Liver (tissue), 9 donors: ENCODE measurements around the gene ANKRD31. TPM values are rescaled to one million over a fixed set of nuclear protein-coding genes. Genes with fewer than 3 reads are reported as not detected.

Experiments
- DNase-seq: peaks from one replicate; pipeline ENCODE4 v3.0.0-alpha.2; 2017; ENCODE audit warnings: low spot score
- H3K27ac ChIP-seq, 2 donors: one replicate each; pipeline ENCODE4 v1.7.0; 2013; ENCODE audit warnings: inconsistent platforms in 2 of 2, low read length in 2 of 2, control low read depth in 1 of 2, low read depth in 1 of 2, mild to moderate bottlenecking in 1 of 2
- H3K27me3 ChIP-seq, 4 donors: one replicate each; pipeline versions ENCODE4 v1.6.1 to v1.7.0; 2013; ENCODE audit warnings: low read length in 3 of 4, inconsistent platforms in 1 of 4, mild to moderate bottlenecking in 1 of 4, moderate library complexity in 1 of 4; ENCODE audit not compliant: control insufficient read depth in 4 of 4, insufficient read depth in 4 of 4
- H3K36me3 ChIP-seq, 4 donors: one replicate each; pipeline versions ENCODE4 v1.6.1 to v1.7.0; 2013; ENCODE audit warnings: low read length in 3 of 4, mild to moderate bottlenecking in 3 of 4, low read depth in 1 of 4, moderate library complexity in 1 of 4; ENCODE audit not compliant: control insufficient read depth in 4 of 4, insufficient read depth in 3 of 4
- H3K4me1 ChIP-seq, 4 donors: one replicate each; pipeline versions ENCODE4 v1.6.1 to v1.7.0; 2013; ENCODE audit warnings: low read length in 3 of 4, mild to moderate bottlenecking in 3 of 4, moderate library complexity in 1 of 4; ENCODE audit not compliant: control insufficient read depth in 4 of 4, insufficient read depth in 4 of 4
- H3K4me3 ChIP-seq, 3 donors: one replicate each; pipeline versions ENCODE4 v1.6.1 to v1.7.0; 2013; ENCODE audit warnings: low read length in 3 of 3, control low read depth in 1 of 3, low read depth in 1 of 3, mild to moderate bottlenecking in 1 of 3
- H3K9ac ChIP-seq, 2 donors: one replicate each; pipeline ENCODE4 v1.7.0; 2013; ENCODE audit warnings: low read length in 2 of 2, mild to moderate bottlenecking in 2 of 2, moderate library complexity in 2 of 2, control low read depth in 1 of 2, low read depth in 1 of 2
- H3K9me3 ChIP-seq, 4 donors: one replicate each; pipeline versions ENCODE4 v1.6.1 to v1.7.0; 2013; ENCODE audit warnings: low read length in 3 of 4; ENCODE audit not compliant: control insufficient read depth in 4 of 4
- ATF3 ChIP-seq: IDR thresholded peaks from 2 replicates; pipeline ENCODE4 v1.6.1; 2016; ENCODE audit warnings: antibody characterized with exemption
- CTCF ChIP-seq: fragments of 150-350 bp; IDR thresholded peaks from 2 replicates; pipeline ENCODE4 v1.5.1; 2017; ENCODE audit warnings: improper control_type of control experiment, low read depth, low read length; ENCODE audit not compliant: missing input control
- EGR1 ChIP-seq, 2 donors: IDR thresholded peaks; 2 replicates each; pipeline ENCODE4 v1.6.1; 2016 to 2018; ENCODE audit warnings: antibody characterized with exemption in 2 of 2, low read depth in 2 of 2
- FOXA1 ChIP-seq: IDR thresholded peaks from 2 replicates; pipeline ENCODE4 v1.6.1; 2016; ENCODE audit warnings: antibody characterized with exemption
- FOXA2 ChIP-seq: IDR thresholded peaks from 2 replicates; pipeline ENCODE4 v1.6.1; 2016; ENCODE audit warnings: antibody characterized with exemption
- GABPA ChIP-seq, 2 donors: IDR thresholded peaks in 1 of 2; conservative IDR thresholded peaks in 1 of 2; 2 replicates each; pipeline ENCODE4 v1.6.1; 2016; ENCODE audit warnings: antibody characterized with exemption in 2 of 2, mild to moderate bottlenecking in 1 of 2, moderate library complexity in 1 of 2
- HNF4A ChIP-seq, 2 donors: conservative IDR thresholded peaks; 2 replicates each; pipeline ENCODE4 v1.6.1; 2016; ENCODE audit warnings: antibody characterized with exemption in 2 of 2, mild to moderate bottlenecking in 2 of 2
- HNF4G ChIP-seq: IDR thresholded peaks from 2 replicates; pipeline ENCODE4 v1.6.1; 2016; ENCODE audit warnings: antibody characterized with exemption
- JUND ChIP-seq, 2 donors: IDR thresholded peaks; 2 replicates each; pipeline ENCODE4 v1.6.1; 2016; ENCODE audit warnings: antibody characterized with exemption in 2 of 2
- MAX ChIP-seq: IDR thresholded peaks from 2 replicates; pipeline ENCODE4 v1.6.1; 2016; ENCODE audit warnings: antibody characterized with exemption
- RAD21 ChIP-seq, 2 donors: IDR thresholded peaks; 2 replicates each; pipeline ENCODE4 v1.6.1; 2016; ENCODE audit warnings: antibody characterized with exemption in 2 of 2, mild to moderate bottlenecking in 2 of 2
- REST ChIP-seq: IDR thresholded peaks from 2 replicates; pipeline ENCODE4 v1.6.1; 2016; ENCODE audit warnings: antibody characterized with exemption, mild to moderate bottlenecking
- SP1 ChIP-seq: IDR thresholded peaks from 2 replicates; pipeline ENCODE4 v1.6.1; 2018; ENCODE audit warnings: antibody characterized with exemption, mild to moderate bottlenecking
- YY1 ChIP-seq: IDR thresholded peaks from 2 replicates; pipeline ENCODE4 v1.6.1; 2016; ENCODE audit warnings: antibody characterized with exemption, mild to moderate bottlenecking
- ZBTB33 ChIP-seq: IDR thresholded peaks from 2 replicates; pipeline ENCODE4 v1.6.1; 2016; ENCODE audit warnings: antibody characterized with exemption
- WGBS: extraction: QIAGEN DNeasy Blood & Tissue Kit; methylation state at CpG from one replicate; pipeline ENCODE4 v1.1.7; 2013; 5-methylcytosine and 5-hydroxymethylcytosine counted together
- polyA plus RNA-seq, 2 donors: library from polyadenylated mRNA; stranded (reverse) in 1 of 2; unstranded in 1 of 2; fragments of 200-250 nt in 1 of 2; fragments of >200 nt in 1 of 2; fragmentation: Nextera tagmentation in 1 of 2; extraction: Ambion mirVana in 1 of 2; gene quantifications; one replicate each; pipeline versions ENCODE4 v1.2.1 to v1.2.3, GENCODE V29; 2013 to 2015
- total RNA-seq, 2 donors: library from RNA; depleted of rRNA; stranded (reverse); fragments of >200 nt; gene quantifications; one replicate each; pipeline ENCODE4 v1.2.3, GENCODE V29; 2014
- donor health status: healthy.
- donor health status: healthy.
- donor health status: healthy.
- donor health status: healthy.
- donor health status: healthy.

Gene ANKRD31
- total and polyA plus RNA-seq, 4 donors: 0.03 to 0.08 (median 0.04) TPM

GRCh38 chr5:75243510-75243909 is 6.8 kb upstream of the ANKRD31 start (continued):
- no peak for TF ChIP-seq ZBTB33
- TF ChIP-seq HNF4G: no peak
- no peak for TF ChIP-seq YY1

- no peaks in the 10 kb centered on the region for H3K9me3 ChIP-seq
- DNase-seq: no peak
- no peaks in the 10 kb centered on the region for H3K36me3 ChIP-seq
- WGBS: 80% methylated on average over 1 of the region's 1 CpG
- H3K4me1 ChIP-seq: no peaks in the 10 kb centered on the region
- no peak overlapping the region for H3K27ac ChIP-seq
- H3K27me3 ChIP-seq: peaks cover 0 to 2% (median 0%) of the 10 kb centered on the region in 4 donors
- TF ChIP-seq YY1 (no peak), HNF4G (no peak), ATF3 (no peak), SP1 (no peak), HNF4A (conservative IDR thresholded peaks at IDR 0.05) (no peak), MAX (no peak), REST (no peak), RAD21 (IDR thresholded peaks at IDR 0.05) (no peak), FOXA2 (no peak), GABPA (IDR thresholded peaks at IDR 0.05 in 1 of 2, conservative IDR thresholded peaks at IDR 0.05 in 1 of 2) (no peak), CTCF (no peak), JUND (IDR thresholded peaks at IDR 0.05) (no peak), EGR1 (IDR thresholded peaks at IDR 0.05; ENCODE audit: low read depth in 2 of 2) (no peak), FOXA1 (no peak)
- no peak overlapping the region for H3K4me3 ChIP-seq
- no peak overlapping the region for H3K9ac ChIP-seq
Measured at GRCh38 chr5:75243100-75243499, 6.4 kb upstream of the ANKRD31 start.
